Smooth muscle cell (in vitro differentiated cells): ENCODE results near the gene SLC5A6. TPM values are rescaled to one million over a fixed set of nuclear protein-coding genes. Genes with fewer than 3 reads are reported as not detected.

Source experiments
- DNase-seq: peaks from one replicate; lab custom pipeline; 2025; ENCODE audit not compliant: unreplicated experiment; lab: John Stamatoyannopoulos, UW
- H2AFZ ChIP-seq: fragments of 200-600 bp; sonication (generic); 2 replicates; pipeline ENCODE4 v1.6.0; 2016; ENCODE audit warnings: antibody characterized with exemption, low read depth, mild to moderate bottlenecking
- H3F3A ChIP-seq: fragments of 200-600 bp; sonication (generic); 2 replicates; pipeline ENCODE4 v1.6.0; 2017; ENCODE audit warnings: antibody characterized with exemption, low read depth
- H3K27ac ChIP-seq: fragments of 200-600 bp; sonication (generic); 2 replicates; pipeline ENCODE4 v1.5.1; 2016; ENCODE audit warnings: low read depth, mild to moderate bottlenecking
- H3K27me3 ChIP-seq: fragments of 200-600 bp; sonication (generic); 2 replicates; pipeline ENCODE4 v1.6.1; 2016; ENCODE audit warnings: low read depth, mild to moderate bottlenecking
- H3K36me3 ChIP-seq: fragments of 200-600 bp; sonication (generic); 2 replicates; pipeline ENCODE4 v1.5.1; 2016; ENCODE audit warnings: low read depth
- H3K4me1 ChIP-seq: fragments of 200-600 bp; sonication (generic); 2 replicates; pipeline ENCODE4 v1.5.1; 2016; ENCODE audit warnings: low read depth
- H3K4me2 ChIP-seq: fragments of 200-600 bp; sonication (generic); 2 replicates; pipeline ENCODE4 v1.6.0; 2016; ENCODE audit warnings: mild to moderate bottlenecking
- H3K4me3 ChIP-seq: fragments of 200-600 bp; sonication (generic); 2 replicates; pipeline ENCODE4 v1.5.1; 2016; ENCODE audit warnings: mild to moderate bottlenecking
- H3K79me2 ChIP-seq: fragments of 200-600 bp; sonication (generic); 2 replicates; pipeline ENCODE4 v1.6.0; 2016; ENCODE audit warnings: low read depth, mild to moderate bottlenecking
- H3K9ac ChIP-seq: fragments of 200-600 bp; sonication (generic); 2 replicates; pipeline ENCODE4 v1.6.0; 2016; ENCODE audit warnings: low read depth
- H3K9me3 ChIP-seq: fragments of 200-600 bp; sonication (generic); replicated peaks from 2 replicates; pipeline ENCODE4 v1.5.1; 2016; ENCODE audit warnings: low read depth
- H4K20me1 ChIP-seq: fragments of 200-600 bp; sonication (generic); 2 replicates; pipeline ENCODE4 v1.6.0; 2016; ENCODE audit warnings: low read depth
- CTCF ChIP-seq: fragments of 200-600 bp; sonication (generic); IDR thresholded peaks from 2 replicates; pipeline ENCODE4 v1.5.1; 2017; ENCODE audit warnings: borderline replicate concordance, mild to moderate bottlenecking, antibody characterized with exemption; ENCODE audit not compliant: insufficient read depth, poor library complexity, severe bottlenecking
- WGBS: methylation state at CpG from one replicate; pipeline ENCODE4 v1.1.7; 2016; ENCODE audit warnings: low lambda C conversion rate; 5-methylcytosine and 5-hydroxymethylcytosine counted together
- polyA plus RNA-seq: library from polyadenylated mRNA; unstranded; fragments of >200 nt; fragmentation: Nextera tagmentation; extraction: Ambion mirVana; gene quantifications from 2 replicates; pipeline ENCODE4 v1.2.1, GENCODE V29; 2016
- total RNA-seq: library from RNA; depleted of rRNA; stranded (reverse); fragments of >200 nt; gene quantifications from 2 replicates; pipeline ENCODE4 v1.2.3, GENCODE V29; 2014

SLC5A6 gene
- total and polyA plus RNA-seq, 2 experiments from 2014 or later: 25.7 to 32.3 TPM

GRCh38 chr2:27203741-27204140 is 8.3 kb downstream of the SLC5A6 start:
- H4K20me1 ChIP-seq: no peaks in the 10 kb centered on the region
- H3K27me3 ChIP-seq: no peaks in the 10 kb centered on the region
- H3K27ac ChIP-seq: no peak overlapping the region
- H3K4me1 ChIP-seq: peaks cover 2% of the 10 kb centered on the region
- H3K36me3 ChIP-seq: no peaks in the 10 kb centered on the region
- 93% methylated on average over 9 of the region's 9 CpGs for WGBS
- no peak for TF ChIP-seq CTCF
- H3K4me2 ChIP-seq: no peak overlapping the region
- no peaks in the 10 kb centered on the region for H3K79me2 ChIP-seq
- H3F3A ChIP-seq: no peaks in the 10 kb centered on the region
- no peak overlapping the region for H3K4me3 ChIP-seq
- no peak overlapping the region for H2AFZ ChIP-seq
- H3K9me3 ChIP-seq: no peaks in the 10 kb centered on the region
- no peak for DNase-seq
- H3K9ac ChIP-seq: no peak overlapping the region

GRCh38 chr2:27202854-27203253 is 9.2 kb downstream of the SLC5A6 start:
- H3K9me3 ChIP-seq: no peaks in the 10 kb centered on the region
- no peaks in the 10 kb centered on the region for H3K4me1 ChIP-seq
- no peak overlapping the region for H2AFZ ChIP-seq
- no peak for TF ChIP-seq CTCF
- no peak overlapping the region for H3K4me3 ChIP-seq
- WGBS: 96% methylated on average over 2 of the region's 2 CpGs
- H3K27me3 ChIP-seq: no peaks in the 10 kb centered on the region
- no peaks in the 10 kb centered on the region for H3K36me3 ChIP-seq
- no peak for DNase-seq
- H3K4me2 ChIP-seq: no peak overlapping the region
- no peak overlapping the region for H3K9ac ChIP-seq
- no peaks in the 10 kb centered on the region for H4K20me1 ChIP-seq
- H3K27ac ChIP-seq: no peak overlapping the region
- H3F3A ChIP-seq: no peaks in the 10 kb centered on the region
- no peaks in the 10 kb centered on the region for H3K79me2 ChIP-seq

- no peaks in the 10 kb centered on the region for H3K27me3 ChIP-seq
- no peaks in the 10 kb centered on the region for H3K36me3 ChIP-seq
- H4K20me1 ChIP-seq: no peaks in the 10 kb centered on the region
- H3K4me2 ChIP-seq: no peak overlapping the region
- H3F3A ChIP-seq: no peaks in the 10 kb centered on the region
- H2AFZ ChIP-seq: no peak overlapping the region
- no peaks in the 10 kb centered on the region for H3K9me3 ChIP-seq
- H3K4me1 ChIP-seq: no peaks in the 10 kb centered on the region
- no peak for DNase-seq
- TF ChIP-seq CTCF: no peak
- WGBS: 93% methylated on average over 7 of the region's 7 CpGs
- H3K79me2 ChIP-seq: no peaks in the 10 kb centered on the region
- no peak overlapping the region for H3K27ac ChIP-seq
- no peak overlapping the region for H3K9ac ChIP-seq
- H3K4me3 ChIP-seq: no peak overlapping the region
Measured at GRCh38 chr2:27201675-27202074, 10.4 kb downstream of the SLC5A6 start.

GRCh38 chr2:27199241-27199640 is 12.8 kb downstream of the SLC5A6 start:
- Histone ChIP-seq H3K9ac (no peak overlapping the region), H3K4me3 (no peak overlapping the region), H3K4me2 (no peak overlapping the region), H3K4me1 (no peaks in the 10 kb centered on the region), H2AFZ (no peak overlapping the region), H3K9me3 (no peaks in the 10 kb centered on the region), H3K36me3 (no peaks in the 10 kb centered on the region), H3K27ac (no peak overlapping the region), H3F3A (no peaks in the 10 kb centered on the region), H3K27me3 (no peaks in the 10 kb centered on the region), H3K79me2 (no peaks in the 10 kb centered on the region), H4K20me1 (no peaks in the 10 kb centered on the region)
- DNase-seq: no peak
- no peak for TF ChIP-seq CTCF
- 96% methylated on average over 2 of the region's 2 CpGs for WGBS
